NCI-H2107 treated with DMSO at 0.1 percent for 48 hours (cell line): Measurements from ENCODE around the gene MAML3.
A peak's percentile ranks its signal among the peaks of the same experiment; 100 is the strongest.

Source experiments
- DNase-seq: peaks from one replicate; lab custom pipeline; 2025; ENCODE audit not compliant: unreplicated experiment; lab: John Stamatoyannopoulos, UW

MAML3 gene

GRCh38 chr4:139798456-139798855, 355.5 kb downstream of the MAML3 start:
- DNase-seq, result no peak

GRCh38 chr4:139797287-139797686, 356.7 kb downstream of the MAML3 start:
- DNase-seq, result no peak

- DNase-seq, result no peak
Measured at GRCh38 chr4:139795527-139796314, 358.3 kb downstream of the MAML3 start.

GRCh38 chr4:139794158-139794954, 359.6 kb downstream of the MAML3 start:
- DNase-seq, result no peak

GRCh38 chr4:139791681-139792080, 362.3 kb downstream of the MAML3 start:
- no peak for DNase-seq

- no peak for DNase-seq
Measured at GRCh38 chr4:139790291-139790690, 363.7 kb downstream of the MAML3 start.

GRCh38 chr4:139789096-139789654, 364.8 kb downstream of the MAML3 start:
- no peak for DNase-seq

- DNase-seq, result no peak
Measured at GRCh38 chr4:139786494-139787354, 367.3 kb downstream of the MAML3 start.

- no peak for DNase-seq
Measured at GRCh38 chr4:139785356-139785755, 368.6 kb downstream of the MAML3 start.

GRCh38 chr4:139783741-139784484, 370.1 kb downstream of the MAML3 start:
- DNase-seq, result no peak

- DNase-seq, result no peak
Measured at GRCh38 chr4:139782926-139783522, 371.0 kb downstream of the MAML3 start.

GRCh38 chr4:139781066-139781465, 372.9 kb downstream of the MAML3 start:
- DNase-seq, result no peak

- DNase-seq, result no peak
Measured at GRCh38 chr4:139779691-139780090, 374.3 kb downstream of the MAML3 start.

- DNase-seq, result no peak
Measured at GRCh38 chr4:139777757-139778156, 376.2 kb downstream of the MAML3 start.

- DNase-seq, result no peak
Measured at GRCh38 chr4:139776235-139776634, 377.7 kb downstream of the MAML3 start.

GRCh38 chr4:139774759-139775487, 379.1 kb downstream of the MAML3 start:
- DNase-seq, result peak; percentile 92

- DNase-seq, result no peak
Measured at GRCh38 chr4:139773560-139774318, 380.2 kb downstream of the MAML3 start.

GRCh38 chr4:139770361-139770760, 383.6 kb downstream of the MAML3 start:
- no peak for DNase-seq

GRCh38 chr4:139769364-139769763, 384.6 kb downstream of the MAML3 start:
- DNase-seq, result no peak
